ENCODE measurements around the gene UROC1. TPM values are rescaled to one million over a fixed set of nuclear protein-coding genes. Genes with fewer than 3 reads are reported as not detected.

Gene UROC1
- total RNA-seq, 2 donors from 2014 or later: not detected

DNA sequence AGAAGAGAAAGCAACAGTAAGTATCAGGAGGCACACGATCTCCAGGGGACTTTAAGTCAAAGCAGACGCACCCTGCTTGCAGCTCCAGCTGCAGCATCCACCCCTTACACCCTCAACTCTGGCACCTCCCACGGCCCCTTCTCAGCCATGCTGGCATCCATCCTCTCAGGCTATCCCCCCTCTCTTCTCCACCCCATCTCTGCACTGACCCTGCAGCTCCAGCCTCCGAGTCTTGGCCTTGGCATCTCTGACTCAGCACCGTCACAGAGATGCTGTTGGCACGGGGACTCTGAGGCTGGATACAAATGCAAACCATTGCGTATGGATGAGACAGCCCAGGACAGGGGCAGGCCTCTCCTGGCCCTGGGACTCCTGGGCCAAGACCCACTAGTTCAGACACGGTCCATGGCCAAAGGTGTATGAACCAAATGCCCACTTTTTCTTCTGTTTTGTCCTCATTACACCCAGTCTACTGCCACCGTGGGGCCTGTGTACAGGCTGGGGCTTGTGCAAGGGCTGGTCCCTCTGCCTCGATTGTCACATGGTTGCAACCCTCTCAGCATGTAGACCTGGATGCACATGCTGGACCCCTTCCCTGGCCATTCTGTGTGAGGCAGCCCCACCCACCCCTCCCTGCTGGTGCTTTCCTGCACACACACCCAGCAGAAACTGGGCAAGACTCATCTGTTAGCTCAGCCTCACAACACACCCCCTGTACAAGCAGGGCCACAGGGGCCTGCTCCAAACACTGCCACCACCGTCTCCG lies 23.2 kb downstream of the UROC1 start:
- H3K36me3 ChIP-seq: no peaks in the 10 kb centered on the region
- no peak overlapping the region for H3K9ac ChIP-seq (ENCODE audit: low read depth in 2 of 2, low read length in 2 of 2)
- TF ChIP-seq, protein P1, sequence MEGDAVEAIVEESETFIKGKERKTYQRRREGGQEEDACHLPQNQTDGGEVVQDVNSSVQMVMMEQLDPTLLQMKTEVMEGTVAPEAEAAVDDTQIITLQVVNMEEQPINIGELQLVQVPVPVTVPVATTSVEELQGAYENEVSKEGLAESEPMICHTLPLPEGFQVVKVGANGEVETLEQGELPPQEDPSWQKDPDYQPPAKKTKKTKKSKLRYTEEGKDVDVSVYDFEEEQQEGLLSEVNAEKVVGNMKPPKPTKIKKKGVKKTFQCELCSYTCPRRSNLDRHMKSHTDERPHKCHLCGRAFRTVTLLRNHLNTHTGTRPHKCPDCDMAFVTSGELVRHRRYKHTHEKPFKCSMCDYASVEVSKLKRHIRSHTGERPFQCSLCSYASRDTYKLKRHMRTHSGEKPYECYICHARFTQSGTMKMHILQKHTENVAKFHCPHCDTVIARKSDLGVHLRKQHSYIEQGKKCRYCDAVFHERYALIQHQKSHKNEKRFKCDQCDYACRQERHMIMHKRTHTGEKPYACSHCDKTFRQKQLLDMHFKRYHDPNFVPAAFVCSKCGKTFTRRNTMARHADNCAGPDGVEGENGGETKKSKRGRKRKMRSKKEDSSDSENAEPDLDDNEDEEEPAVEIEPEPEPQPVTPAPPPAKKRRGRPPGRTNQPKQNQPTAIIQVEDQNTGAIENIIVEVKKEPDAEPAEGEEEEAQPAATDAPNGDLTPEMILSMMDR (IDR thresholded peaks at IDR 0.05): no peak
- no peaks in the 10 kb centered on the region for H3K4me1 ChIP-seq
- intact Hi-C loops (cut with DNase I): no loop called here
- H3K27ac ChIP-seq: no peak overlapping the region
- no peaks in the 10 kb centered on the region for H3K9me3 ChIP-seq
- H3K27me3 ChIP-seq: no peaks in the 10 kb centered on the region
- no peak for DNase-seq
- no peak overlapping the region for H3K4me3 ChIP-seq

DNA sequence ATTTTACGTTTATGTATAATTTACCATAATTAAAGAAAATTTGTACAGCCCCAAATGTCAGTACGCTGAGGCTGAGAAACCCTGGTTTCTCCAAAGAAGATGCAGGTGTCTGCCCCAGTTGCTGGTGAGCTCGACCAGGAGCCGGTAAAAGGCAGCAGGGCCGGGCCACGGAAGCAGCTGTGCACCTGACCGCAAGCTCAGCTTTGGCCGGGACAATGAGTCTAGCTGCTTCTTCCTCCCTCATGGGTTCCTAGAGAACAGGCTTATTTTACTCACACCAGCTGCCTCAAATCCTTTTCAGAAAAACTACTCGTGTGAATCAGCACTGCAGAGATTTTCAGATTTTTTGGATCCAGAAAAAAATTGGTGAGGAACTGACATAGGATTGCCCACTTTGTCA lies 23.8 kb downstream of the UROC1 start:
- intact Hi-C loops (cut with DNase I): no loop called here
- Histone ChIP-seq H3K27me3 (no peaks in the 10 kb centered on the region), H3K4me3 (no peak overlapping the region), H3K9ac (ENCODE audit: low read depth in 2 of 2, low read length in 2 of 2) (no peak overlapping the region), H3K27ac (no peak overlapping the region), H3K36me3 (no peaks in the 10 kb centered on the region), H3K4me1 (no peaks in the 10 kb centered on the region), H3K9me3 (no peaks in the 10 kb centered on the region)
- DNase-seq: no peak
- TF ChIP-seq, protein P1 (IDR thresholded peaks at IDR 0.05): no peak

DNA sequence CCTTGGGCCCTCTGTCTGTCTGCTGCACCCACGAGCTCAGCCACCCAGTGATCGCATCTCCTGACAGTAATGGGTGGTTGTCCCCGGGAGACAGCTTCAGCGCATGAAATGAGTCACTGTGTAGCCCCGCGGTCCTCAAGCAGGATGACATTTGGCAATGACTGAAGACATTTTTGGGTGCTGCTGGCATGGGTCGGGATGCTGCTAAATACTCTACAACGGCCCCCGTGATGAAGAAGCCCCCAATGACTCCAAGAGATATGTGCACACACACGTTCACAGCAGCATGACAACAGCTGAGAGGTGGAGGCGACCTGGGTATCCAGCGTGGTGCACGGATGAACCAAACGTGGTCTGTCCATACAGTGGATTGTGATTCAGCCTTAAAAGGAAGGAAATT lies 24.5 kb downstream of the UROC1 start:
- no peaks in the 10 kb centered on the region for H3K4me1 ChIP-seq
- H3K27ac ChIP-seq: no peak overlapping the region
- no peak overlapping the region for H3K4me3 ChIP-seq
- intact Hi-C loops (cut with DNase I): no loop called here
- no peak for DNase-seq
- H3K36me3 ChIP-seq: no peaks in the 10 kb centered on the region
- TF ChIP-seq, protein P1 (IDR thresholded peaks at IDR 0.05): no peak
- H3K9me3 ChIP-seq: no peaks in the 10 kb centered on the region
- no peak overlapping the region for H3K9ac ChIP-seq (ENCODE audit: low read depth in 2 of 2, low read length in 2 of 2)
- no peaks in the 10 kb centered on the region for H3K27me3 ChIP-seq

DNA sequence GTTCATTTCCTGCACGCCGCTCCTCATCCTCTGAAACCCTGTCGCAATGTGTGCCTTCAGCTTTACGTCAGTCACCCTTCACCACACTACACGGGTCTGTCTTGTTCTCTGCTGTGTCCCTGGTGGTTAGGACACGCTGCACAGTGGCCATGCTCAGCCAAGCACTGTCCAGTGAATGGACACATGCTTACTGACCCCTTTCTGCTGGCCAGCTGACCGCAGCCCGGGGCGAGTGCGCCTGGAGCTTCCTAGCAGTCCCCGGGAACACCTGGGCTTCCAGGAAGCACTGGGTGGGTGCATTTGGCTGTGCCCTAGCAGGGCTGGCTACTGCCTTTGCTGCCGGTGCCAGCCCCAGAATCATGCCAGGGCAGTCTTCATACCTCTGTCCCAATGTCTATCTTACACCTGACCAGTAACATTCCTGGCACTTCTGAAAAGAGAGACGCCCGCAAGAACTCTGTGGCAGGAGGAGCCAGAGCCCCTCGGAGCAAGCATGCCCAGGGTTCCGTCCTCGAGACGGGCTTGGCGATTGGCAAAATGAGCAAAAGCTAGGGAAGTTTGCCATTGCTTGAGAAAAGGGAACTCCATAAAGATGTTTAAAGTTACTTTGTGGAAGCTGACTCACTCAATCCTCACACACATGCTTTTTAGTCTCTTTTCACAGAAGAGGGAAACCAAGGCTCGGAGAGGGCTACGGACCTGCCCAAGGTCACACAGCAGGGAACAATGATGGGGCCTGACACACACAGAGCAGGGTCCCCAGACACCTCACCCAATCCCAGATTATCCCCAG lies 26.2 kb downstream of the UROC1 start:
- H3K9me3 ChIP-seq: no peaks in the 10 kb centered on the region
- no peak overlapping the region for H3K27ac ChIP-seq
- no peaks in the 10 kb centered on the region for H3K27me3 ChIP-seq
- TF ChIP-seq, protein P1 (IDR thresholded peaks at IDR 0.05): no peak
- DNase-seq: no peak
- H3K9ac ChIP-seq (ENCODE audit: low read depth in 2 of 2, low read length in 2 of 2): no peak overlapping the region
- H3K36me3 ChIP-seq: no peaks in the 10 kb centered on the region
- H3K4me1 ChIP-seq: no peaks in the 10 kb centered on the region
- no peak overlapping the region for H3K4me3 ChIP-seq
- intact Hi-C loops (cut with DNase I): no loop called here

DNA sequence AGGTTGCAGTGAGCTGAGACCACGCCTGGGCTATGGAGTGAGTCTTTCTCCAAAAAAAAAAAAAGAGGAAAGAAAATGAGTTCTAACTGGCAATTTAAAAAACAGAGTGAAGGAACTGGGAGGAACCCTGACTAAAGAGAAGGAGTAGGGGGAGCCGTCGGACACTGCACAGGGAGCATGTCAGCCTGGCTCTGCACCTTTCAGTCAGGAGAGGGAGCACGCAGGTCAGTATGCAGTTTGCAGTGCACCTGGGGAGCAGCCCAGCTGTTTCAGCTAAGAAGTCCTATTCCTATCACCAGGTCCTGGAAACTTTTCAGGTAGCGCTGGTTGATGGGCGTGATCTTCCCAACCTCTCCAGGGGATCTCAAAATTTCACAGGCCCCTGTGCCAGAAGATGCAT lies 27.0 kb downstream of the UROC1 start:
- TF ChIP-seq, protein P1 (IDR thresholded peaks at IDR 0.05): no peak
- no peak overlapping the region for H3K27ac ChIP-seq
- H3K4me3 ChIP-seq: no peak overlapping the region
- H3K27me3 ChIP-seq: no peaks in the 10 kb centered on the region
- no peaks in the 10 kb centered on the region for H3K9me3 ChIP-seq
- no peak overlapping the region for H3K9ac ChIP-seq (ENCODE audit: low read depth in 2 of 2, low read length in 2 of 2)
- no peaks in the 10 kb centered on the region for H3K4me1 ChIP-seq
- DNase-seq: no peak
- H3K36me3 ChIP-seq: no peaks in the 10 kb centered on the region
- intact Hi-C loops (cut with DNase I): no loop called here
